ENCODE results near the gene SLC6A18.

The SLC6A18 gene

DNA sequence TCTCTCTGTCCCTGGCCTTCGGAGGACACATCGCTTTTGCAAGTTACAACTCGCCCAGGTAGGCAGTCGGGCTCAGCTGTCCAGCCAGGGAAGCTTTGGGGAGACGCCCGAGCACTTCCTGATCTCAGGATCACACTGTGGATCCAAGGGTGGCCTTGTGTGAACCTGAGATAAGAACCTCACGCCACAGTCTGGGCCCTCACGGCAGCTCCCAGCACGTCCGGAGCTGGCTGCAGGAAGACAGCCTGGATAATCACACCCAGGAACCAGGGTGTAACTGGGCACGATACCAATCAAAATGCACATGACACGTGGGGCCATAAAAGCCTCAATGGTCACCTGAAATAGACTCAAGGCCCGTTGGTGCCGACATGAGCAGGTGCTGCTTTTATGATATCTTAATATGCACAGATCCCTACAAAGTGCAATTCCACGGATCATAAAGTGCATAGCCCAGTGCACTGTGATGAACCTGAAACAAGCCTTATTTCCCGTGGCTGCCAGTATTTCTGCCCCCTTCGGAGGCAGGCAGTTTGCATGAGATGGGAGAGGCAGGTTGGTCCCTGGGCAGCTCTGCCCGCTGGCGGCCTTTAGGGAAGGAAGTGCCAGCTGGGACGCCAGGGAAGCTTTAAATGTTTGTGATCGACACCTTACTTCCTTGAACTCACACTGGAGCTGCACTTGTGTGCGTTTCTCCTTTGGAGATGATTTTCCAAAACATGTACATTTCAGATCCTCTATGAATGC lies 14.5 kb downstream of the SLC6A18 start:
- no peak for DNase-seq

DNA sequence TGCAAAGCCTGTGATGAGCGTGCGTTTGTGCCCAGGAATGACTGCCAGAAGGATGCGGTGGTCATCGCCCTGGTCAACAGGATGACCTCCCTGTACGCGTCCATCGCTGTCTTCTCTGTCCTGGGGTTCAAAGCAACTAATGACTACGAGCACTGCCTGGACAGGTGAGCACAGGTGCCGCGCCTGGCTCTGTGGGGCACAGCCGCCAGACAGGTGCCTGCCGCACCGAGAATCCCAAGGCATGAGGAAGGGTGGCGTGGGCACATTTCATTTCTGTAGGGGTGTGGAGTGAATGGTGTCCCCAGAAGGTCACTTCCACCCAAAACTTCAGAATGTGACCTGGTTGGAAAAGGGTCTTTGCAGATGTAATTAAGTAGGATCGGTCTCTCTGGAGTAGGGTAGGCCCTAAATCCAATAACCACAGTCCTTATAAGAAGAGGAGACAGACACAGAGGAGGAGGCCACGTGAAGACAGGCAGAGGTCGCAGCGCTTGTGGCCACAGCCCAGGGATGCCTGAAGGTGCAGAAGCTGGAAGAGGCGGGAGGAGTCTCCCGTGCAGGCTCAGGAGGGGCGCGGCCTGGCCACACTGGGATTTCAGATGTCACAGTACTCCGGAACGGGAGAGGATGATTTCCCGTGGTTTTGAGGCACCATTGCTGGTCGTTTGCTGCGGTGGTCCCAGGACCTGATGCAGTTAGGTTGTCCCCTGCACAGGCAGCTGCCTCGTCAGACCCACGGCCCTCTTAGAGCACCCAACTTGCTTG lies 15.5 kb downstream of the SLC6A18 start:
- no peak for DNase-seq

DNA sequence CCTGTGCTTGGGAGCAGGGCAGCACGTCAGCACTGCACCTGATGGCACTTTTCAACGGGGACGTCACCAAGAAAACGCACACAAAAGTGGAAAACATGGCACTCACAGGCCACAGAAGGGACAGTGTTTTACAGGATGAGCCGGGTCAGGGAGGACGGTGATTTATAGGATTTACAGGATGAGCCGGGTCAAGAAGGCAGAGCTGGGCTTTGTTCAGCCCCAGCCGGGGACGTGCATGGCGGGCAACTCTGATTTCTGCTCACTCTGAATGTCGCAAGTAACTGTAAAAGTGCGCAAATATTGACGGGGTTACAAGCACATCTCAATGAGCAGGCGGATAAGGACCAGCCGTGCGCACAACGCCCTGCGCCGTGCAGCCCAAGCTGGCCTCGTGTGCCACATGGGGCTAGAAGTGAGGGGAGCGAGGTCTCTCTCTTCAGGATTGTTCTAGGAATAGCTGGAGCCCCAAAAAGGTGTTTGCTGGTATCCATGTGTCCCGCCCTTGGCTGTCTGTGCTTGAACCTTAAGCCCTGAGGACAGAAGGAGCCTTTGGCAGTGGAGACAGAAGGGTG lies 16.4 kb downstream of the SLC6A18 start:
- no peak for DNase-seq

DNA sequence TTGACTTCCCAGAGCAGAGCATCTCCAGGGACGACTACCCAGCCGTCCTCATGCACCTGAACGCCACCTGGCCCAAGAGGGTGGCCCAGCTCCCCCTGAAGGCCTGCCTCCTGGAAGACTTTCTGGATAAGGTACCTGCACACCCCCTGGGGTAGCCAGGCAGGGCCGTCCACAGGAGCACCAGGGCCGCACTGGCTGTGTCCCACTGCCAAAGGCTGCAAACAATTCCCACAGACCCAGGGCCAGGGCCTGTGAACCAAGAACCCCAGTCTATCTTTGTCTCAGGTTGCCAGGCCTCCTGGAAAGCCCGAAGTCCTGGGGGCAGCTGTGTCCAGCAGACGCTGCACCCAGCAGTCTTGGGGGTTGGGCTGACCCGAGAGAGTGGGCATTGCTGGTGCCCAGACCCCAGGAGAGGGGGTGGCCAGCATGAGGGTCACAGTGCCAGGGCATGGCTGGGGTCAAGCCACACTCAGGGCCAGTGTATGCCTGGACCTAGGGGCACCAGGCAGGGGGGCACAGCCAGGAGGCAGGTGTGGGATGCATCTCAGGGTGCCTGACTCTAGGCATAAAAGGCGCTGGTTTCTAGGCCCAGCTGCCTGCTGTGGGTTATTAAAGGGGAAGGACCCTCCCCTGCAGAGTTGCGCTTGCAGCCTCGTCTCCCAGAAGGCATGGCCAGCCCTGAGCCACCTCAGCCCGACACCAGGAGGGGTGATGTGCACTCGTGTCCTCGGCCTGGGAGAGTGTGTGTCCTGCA lies 17.7 kb downstream of the SLC6A18 start:
- no peak for DNase-seq

DNA sequence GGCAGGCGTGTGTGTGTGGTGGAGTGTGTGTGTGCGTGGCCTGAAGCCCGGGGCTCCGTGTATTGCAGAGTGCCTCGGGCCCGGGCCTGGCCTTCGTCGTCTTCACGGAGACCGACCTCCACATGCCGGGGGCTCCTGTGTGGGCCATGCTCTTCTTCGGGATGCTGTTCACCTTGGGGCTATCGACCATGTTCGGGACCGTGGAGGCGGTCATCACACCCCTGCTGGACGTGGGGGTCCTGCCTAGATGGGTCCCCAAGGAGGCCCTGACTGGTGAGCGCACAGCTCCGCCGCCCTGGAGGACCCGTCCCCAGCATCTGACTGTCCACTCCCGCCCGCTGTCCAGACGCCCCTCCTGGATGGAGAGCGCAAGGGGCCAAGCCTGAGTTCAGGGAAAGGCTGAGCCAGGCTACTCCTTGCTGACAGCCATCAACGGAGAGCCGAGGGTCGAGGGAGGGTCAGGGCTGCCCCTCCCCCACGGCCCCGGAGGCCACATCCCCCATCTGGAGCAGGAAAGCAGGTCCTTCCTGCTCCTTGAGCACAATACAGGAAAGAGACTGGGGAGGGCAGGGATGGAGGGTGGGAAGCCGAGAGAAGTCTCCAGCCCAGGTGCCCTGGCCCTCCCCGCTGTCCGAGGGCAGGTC lies 18.4 kb downstream of the SLC6A18 start:
- DNase-seq, result no peak

DNA sequence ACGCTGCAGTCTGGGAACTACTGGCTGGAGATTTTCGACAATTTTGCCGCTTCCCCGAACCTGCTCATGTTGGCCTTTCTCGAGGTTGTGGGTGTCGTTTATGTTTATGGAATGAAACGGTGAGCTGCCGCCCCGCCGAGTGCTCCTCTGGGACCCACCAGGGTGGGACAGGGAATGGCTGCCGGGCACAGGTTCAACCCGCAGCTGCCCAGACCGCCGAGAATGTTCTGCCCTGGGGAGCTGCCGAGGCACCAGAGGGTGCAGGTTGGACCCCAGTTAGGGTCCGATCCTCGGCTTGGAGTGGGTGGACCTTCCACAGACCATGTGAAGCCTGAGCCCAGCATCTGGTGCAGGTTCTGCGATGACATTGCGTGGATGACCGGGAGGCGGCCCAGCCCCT lies 19.1 kb downstream of the SLC6A18 start:
- DNase-seq, result no peak

DNA sequence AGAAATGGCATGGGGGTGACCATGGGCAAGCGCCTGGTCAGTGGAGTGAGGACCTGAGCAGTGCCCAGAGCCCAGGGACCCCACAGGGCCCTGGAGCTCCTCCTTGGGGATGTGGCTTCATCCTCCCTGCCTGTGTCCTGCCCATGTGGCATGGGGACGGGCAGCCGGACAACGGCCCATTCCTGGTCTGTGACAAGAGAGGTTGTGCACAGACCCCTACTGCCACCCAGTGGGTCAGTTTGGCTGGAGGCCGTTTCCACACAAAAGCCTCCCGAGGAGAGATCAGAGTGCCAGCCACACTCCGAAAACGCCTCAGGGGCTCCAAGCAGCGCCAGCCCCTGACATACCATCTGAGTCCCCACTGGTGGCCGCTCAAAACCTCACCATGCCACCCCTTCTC lies 19.8 kb downstream of the SLC6A18 start:
- DNase-seq, result no peak

DNA sequence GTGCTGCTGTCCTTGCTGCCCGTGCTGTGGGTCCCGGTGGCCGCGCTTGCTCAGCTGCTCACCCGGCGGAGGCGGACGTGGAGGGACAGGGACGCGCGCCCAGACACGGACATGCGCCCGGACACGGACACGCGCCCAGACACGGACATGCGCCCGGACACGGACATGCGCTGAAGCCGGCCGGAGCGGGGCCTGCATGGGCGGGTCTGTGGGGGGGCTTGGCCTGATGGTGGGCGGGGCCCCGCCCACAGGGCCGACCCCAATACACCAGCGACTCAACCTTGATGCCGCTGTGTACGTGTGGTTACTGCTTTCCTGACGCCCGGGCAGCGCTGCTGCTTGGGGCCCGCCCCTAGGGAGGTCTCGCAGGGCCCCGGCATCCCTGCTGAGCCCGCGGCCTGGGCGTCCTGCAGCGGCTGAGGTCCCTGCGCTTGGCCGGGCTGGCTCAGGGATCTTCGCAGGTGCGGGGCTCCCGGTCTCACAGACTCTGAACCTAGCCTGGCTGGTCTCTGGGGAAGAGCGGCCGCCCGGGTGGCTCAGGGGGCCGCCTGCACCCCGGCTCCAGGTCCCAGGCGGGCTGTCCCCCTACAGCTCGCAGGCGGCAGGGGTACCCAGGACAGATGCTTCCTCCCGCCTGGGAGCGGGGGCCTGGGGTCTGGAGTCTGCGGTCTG lies 20.9 kb downstream of the SLC6A18 start:
- DNase-seq, result no peak

DNA sequence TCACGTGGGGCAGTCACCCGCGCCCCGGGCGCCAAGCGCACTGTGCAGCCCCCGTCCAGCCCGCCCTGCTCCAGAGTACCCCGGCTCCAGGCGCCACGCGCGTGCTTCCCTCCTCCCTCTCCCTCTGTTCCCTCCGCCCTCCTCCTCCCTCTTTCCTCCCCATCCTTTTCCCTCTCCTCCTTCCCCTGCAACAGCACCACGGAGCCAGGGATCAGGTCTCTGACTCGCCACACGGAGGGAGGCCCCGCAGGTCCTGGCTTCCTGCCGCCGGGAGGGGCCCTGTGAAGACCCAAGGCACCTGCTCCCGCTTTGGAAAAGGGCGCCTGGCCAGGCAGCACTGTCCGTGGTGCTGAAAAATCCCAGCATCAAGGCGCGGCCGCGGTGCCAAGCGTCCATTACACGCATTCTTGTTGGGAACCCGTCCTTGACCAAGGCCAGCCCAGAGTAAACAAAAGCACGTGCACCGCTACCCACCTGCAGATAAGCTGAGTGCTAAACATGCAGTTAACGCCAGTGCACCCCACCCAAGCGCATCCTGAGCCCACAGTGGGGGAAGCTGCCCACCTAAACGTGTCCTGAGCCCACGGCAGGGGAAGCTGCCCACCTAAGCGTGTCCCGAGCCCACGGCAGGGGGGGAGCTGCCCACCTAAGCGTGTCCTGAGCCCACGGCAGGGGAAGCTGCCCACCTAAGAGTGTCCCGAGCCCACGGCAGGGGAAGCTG lies 21.7 kb downstream of the SLC6A18 start:
- peak; percentile 86 for DNase-seq

DNA sequence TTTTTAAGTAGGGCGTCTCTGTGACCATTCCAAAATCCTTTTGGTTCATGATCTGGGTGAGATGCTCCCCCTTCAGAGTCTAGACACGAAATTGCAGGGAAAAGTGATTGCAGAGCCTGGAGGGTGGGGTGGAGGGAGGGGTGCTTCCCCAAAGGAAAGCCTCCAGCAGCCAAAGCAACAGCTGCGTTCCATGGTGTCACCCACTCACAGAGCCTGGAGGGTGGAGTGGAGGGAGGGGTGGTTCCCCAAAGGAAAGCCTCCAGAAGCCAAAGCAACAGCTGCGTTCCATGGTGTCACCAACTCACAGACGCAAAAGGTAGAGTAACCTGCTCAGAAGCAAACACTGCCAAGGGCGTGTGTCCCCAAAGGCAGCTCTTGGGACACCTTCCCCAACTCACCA lies 22.6 kb downstream of the SLC6A18 start:
- no peak for DNase-seq

DNA sequence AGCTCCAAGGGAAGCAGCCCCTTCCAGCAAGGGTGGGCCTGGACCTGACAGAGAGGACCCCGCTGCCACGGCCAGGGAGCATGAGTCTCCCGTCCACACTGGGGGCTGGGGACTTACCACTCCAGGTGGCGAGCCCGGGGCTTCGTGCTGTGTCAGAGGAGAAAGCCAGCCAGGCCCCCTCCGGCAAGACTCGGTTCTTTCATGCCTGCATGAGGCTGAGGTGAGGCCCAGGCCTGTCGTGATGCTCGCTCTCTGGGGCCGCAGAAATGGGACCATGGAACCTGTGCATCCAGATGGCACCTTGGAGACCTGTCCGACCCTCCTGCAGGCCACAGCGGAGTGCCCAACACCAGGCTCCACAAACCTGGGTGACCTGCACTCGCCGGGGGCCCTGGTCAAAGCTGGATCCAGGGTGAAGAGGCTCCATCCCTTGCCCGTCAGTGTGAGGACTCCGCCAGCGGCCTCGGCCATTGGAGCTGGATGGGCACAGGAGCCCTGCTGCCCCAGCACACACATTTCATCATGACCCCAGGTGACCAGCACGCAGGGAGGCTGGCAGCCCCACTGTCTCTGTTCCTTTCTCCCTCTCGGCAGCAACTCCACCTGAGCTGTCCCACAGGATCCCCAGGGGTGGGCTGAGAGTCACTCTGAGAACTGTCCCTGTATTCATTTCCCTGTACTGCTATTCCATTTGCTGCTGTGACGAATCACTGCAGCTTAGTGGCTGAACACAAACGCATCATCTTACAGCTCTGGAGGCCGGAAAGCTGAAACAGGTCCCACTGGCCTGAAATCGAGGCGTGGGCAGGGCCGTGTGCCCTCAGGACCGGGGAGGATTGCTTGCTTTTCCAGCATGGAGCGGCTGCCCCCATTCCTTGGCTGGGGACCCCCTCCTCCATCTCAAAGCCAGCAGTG lies 24.4 kb downstream of the SLC6A18 start:
- DNase-seq, result no peak

DNA sequence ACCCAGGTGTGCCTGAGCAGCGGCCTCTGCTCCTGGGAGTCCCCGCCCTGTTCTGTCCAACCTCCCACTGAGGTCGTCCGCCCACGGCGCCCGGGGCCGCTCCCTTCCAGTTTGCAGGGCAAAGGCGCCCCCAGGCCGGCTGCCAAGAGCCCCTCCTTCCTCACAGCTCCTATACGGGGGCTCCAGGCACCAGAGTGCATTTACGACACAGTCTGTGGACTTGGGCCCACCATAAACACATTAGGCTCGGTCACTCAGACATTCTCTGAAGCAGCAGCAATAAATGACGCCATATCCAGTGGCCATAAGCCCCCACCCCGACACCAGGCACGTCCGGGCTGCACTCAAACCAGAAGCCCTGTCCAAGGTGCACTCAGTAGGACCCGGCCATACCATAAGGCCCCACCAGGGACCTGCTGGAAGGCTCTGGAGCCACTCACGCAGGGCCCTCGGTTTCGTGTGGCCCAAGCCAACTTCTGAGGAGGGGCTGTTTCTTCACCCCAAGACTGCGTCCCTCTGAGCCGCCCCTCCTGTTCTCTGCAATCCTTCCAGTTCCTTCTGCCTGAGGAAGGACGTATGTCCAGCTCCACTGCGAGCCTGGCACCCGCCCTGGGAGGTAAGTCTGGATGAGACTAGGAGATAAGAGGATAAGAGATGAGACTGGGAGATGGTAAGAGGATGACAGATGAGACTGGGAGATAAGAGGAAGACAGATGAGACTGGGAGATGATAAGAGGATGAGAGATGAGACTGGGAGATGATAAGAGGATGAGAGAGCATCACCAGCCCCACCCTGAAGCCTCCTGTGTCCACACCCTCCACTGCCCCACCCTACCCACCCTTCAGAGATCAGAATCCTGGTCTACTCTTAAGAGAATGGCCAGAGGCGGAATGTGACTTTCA lies 26.7 kb downstream of the SLC6A18 start:
- no peak for DNase-seq

DNA sequence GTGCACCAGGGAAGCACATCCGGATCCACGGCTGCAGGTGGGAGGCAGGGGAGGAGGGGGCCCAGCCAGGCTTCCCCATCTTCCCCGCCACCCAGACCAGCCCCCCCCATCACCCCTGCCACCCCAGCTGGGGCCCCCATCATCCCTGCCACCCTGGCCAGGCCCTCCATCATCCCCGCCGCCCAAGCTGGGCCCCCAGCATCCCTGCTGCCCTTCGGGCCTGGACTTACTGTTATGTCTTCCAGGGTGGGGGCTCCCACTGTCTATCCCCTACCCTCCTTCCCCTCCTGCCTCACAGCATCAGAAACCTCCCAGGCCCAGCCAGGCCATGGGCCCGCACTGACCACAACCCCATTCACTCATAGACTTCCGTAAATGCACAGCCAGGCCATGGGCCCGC lies 27.5 kb downstream of the SLC6A18 start:
- no peak for DNase-seq

DNA sequence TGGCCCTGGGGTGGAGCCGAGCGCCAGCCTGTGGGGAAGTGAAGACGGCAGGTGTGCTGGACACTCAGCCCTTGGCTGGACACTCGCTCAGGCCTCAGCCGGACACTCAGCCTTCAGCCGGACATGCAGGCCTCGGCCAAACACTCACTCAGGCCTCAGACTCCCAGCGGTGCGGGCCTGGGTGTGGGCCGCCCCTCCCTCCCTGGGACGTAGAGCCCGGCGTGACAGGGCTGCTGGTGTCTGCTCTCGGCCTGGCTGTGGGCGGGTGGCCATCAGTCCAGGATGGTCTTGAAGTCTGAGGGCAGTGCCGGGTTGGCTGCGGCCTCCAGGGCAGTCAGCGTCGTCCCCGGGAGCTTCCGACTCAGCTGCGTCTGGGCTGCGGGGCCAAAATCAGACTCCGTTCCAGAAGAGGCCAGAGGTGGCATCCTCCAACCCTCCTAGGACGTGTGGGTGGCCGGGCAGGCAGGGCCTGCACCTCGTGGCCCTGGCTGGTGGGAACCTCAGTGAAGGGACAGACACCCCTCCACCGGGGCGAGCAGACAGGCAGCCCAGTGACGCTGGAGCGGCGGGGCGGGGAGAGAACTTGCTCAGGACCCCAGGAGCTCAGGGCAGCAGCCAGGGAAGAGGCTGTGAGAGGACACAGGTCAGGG lies 28.4 kb downstream of the SLC6A18 start:
- DNase-seq, result no peak

DNA sequence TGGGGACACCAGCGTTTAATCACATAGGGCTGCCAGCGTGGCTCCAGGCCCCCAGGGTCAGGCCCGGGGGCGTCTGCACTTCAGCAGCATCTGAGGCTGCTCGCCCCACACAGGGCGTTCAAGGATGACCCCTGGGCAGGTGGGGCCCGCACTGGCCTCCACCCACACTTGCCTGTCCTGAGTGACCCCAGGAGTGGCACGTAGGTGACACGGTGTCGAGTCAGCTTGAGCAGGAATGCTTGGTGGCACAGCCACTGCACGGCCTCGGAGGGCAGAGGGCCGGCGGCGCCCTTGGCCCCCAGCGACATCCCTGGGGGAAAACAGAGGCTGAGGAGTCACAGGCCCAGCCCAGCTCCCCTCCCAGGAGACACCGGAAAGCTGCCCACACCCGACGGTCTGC lies 29.0 kb downstream of the SLC6A18 start:
- no peak for DNase-seq

DNA sequence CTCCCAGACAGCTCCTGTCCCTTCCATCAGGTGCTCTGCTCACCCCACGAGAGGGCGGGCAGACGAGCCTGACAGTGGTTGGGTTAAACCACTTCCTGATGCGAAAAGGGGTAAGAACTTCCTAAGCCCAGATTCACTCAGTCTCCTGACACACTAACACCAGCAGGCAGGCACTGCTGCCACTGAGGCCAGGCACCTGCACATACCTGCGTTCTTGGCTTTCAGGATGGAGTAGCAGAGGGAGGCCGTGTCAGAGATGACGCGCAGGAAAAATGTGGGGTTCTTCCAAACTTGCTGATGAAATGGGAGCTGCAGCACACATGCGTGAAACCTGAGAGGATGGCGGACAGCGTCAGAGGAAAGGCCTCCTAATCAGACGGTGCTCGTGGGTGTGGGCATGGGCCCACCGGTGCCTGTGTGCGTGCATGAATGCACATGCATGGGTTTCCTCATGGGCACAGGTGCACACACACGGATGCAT lies 29.9 kb downstream of the SLC6A18 start:
- no peak for DNase-seq

DNA sequence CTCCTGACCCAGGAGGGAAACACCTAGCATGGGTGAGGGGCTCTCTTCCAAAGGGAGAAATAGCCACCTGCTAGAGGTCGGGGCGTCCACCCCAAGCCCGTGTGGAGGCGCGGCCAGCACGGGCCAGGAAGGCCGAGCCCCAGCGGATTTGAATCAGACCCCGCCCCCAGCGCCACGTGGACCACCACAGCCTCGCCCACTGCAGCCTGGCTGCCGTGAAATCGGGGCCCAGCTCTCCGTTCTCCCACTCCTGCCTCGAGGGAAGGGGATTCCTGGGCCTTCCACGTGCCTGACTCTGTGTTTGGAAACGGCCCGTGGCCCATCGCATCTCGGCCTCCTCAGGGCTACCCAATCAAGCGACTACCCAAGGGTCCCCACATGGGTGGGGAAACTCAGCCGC lies 31.6 kb downstream of the SLC6A18 start:
- no peak for DNase-seq

DNA sequence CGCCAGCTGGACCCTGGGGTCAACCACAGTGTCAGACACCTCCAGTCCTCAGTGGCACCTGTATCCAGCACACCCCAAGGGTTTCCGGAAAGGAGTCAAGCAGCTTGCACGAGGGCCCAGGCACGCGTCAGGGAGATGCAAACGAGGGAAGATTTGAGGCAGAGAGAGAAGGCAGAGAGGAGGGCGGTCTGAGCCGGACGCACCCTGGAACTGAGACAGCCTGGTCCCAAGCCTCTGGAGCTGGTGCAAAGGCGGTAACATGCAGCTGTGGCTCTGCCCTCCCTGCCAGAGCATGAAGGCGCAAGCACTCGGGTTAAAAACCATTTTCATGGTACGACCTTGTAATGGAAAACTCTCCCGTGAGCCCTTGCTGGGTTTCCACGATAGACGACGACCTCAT lies 32.2 kb downstream of the SLC6A18 start:
- DNase-seq, result no peak

DNA sequence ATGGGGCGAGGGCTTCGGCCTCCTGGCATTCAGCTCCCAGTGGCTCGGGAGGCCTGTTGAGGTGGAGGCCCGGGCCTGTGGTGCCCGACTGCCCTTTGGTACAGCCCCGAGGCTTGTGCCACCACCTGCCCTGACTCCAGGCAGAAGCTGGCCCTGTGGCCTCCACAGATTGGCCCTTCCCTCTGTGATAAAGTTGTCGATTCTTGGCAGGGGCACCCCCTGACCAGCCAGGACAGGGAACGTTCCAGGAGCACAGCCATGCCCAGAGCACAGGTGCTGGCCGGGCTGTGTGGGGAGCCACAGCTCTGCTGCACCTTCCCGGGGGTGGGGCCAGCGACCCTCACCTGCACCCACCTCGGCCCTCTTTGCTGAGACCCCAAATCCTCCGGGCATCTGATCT lies 32.7 kb downstream of the SLC6A18 start:
- no peak for DNase-seq
